Panc1 (cell line): ENCODE data around the gene ATF1.

ENCODE experiments used
- POLR2AphosphoS5 ChIP-seq: IDR thresholded peaks from 2 replicates; pipeline ENCODE4 v1.6.1; 2012; ENCODE audit warnings: mild to moderate bottlenecking, low read depth, low read length, moderate library complexity
- TF ChIP-seq, protein P1 (sequence below), 2 experiments: IDR thresholded peaks; 2 replicates each; pipeline ENCODE4 v1.6.1; 2011 to 2012; ENCODE audit warnings: low read depth in 2 of 2, control low read depth in 1 of 2, low read length in 1 of 2, mild to moderate bottlenecking in 1 of 2, moderate library complexity in 1 of 2; ENCODE audit not compliant: insufficient read depth in 1 of 2
- TF ChIP-seq, protein P2 (sequence below): fragments of 450-650 bp; IDR thresholded peaks from 2 replicates; pipeline ENCODE4 v1.5.1; 2017; ENCODE audit warnings: mild to moderate bottlenecking

DNA sequence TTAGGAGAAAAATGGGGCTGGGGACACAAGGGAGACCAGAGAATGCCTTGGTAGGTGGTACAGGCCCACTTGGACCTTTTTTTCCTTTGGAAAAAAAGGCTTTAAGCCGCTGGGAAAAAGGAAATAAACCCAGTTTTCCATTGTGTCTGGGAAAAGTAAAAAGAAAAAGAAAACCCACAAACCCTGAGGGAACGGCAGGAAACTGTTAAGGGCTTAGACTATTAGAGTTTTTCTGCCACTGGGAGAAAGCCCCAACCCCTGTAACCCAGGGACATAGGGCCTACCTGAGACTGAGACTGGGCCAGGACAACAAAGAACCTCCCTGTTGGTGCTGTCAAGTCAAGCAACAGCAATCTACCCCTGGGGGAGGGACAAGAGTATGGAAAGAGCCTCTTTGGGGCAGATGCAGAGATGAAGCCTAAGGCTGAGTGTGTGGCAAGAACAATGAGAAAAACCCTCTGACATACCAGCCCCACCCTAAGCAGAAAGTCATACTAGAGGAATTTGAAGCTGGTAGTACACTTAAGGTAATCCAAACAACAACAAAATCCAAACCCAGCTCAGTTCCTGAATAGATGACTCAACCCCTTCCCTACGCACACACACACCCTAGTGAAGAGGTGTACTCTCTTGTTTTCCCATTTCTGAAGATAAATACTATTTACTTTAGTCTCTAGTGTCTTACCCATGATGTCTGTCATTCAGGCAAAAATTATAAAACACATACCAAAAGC lies 22.8 kb downstream of the ATF1 start:
- TF ChIP-seq, protein P1, sequence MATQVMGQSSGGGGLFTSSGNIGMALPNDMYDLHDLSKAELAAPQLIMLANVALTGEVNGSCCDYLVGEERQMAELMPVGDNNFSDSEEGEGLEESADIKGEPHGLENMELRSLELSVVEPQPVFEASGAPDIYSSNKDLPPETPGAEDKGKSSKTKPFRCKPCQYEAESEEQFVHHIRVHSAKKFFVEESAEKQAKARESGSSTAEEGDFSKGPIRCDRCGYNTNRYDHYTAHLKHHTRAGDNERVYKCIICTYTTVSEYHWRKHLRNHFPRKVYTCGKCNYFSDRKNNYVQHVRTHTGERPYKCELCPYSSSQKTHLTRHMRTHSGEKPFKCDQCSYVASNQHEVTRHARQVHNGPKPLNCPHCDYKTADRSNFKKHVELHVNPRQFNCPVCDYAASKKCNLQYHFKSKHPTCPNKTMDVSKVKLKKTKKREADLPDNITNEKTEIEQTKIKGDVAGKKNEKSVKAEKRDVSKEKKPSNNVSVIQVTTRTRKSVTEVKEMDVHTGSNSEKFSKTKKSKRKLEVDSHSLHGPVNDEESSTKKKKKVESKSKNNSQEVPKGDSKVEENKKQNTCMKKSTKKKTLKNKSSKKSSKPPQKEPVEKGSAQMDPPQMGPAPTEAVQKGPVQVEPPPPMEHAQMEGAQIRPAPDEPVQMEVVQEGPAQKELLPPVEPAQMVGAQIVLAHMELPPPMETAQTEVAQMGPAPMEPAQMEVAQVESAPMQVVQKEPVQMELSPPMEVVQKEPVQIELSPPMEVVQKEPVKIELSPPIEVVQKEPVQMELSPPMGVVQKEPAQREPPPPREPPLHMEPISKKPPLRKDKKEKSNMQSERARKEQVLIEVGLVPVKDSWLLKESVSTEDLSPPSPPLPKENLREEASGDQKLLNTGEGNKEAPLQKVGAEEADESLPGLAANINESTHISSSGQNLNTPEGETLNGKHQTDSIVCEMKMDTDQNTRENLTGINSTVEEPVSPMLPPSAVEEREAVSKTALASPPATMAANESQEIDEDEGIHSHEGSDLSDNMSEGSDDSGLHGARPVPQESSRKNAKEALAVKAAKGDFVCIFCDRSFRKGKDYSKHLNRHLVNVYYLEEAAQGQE (IDR thresholded peaks at IDR 0.05; ENCODE audit: insufficient read depth in 1 of 2, low read depth in 2 of 2, low read length in 1 of 2), result no peak
- TF ChIP-seq, protein P2, sequence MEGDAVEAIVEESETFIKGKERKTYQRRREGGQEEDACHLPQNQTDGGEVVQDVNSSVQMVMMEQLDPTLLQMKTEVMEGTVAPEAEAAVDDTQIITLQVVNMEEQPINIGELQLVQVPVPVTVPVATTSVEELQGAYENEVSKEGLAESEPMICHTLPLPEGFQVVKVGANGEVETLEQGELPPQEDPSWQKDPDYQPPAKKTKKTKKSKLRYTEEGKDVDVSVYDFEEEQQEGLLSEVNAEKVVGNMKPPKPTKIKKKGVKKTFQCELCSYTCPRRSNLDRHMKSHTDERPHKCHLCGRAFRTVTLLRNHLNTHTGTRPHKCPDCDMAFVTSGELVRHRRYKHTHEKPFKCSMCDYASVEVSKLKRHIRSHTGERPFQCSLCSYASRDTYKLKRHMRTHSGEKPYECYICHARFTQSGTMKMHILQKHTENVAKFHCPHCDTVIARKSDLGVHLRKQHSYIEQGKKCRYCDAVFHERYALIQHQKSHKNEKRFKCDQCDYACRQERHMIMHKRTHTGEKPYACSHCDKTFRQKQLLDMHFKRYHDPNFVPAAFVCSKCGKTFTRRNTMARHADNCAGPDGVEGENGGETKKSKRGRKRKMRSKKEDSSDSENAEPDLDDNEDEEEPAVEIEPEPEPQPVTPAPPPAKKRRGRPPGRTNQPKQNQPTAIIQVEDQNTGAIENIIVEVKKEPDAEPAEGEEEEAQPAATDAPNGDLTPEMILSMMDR, result no peak
- TF ChIP-seq POLR2AphosphoS5, result no peak
